Measurements from ENCODE around the gene ZNF814. TPM values are rescaled to one million over a fixed set of nuclear protein-coding genes. Genes with fewer than 3 reads are reported as not detected.
"Not testable (repeated sequence)": the region's sequence is repeated elsewhere in the genome, so short reads cannot be mapped to it uniquely, and the experiment has no call there.

Gene ZNF814
- total RNA-seq, 6 donors from 2014 or later: 7.1 to 16.8 (median 9.4) TPM

DNA sequence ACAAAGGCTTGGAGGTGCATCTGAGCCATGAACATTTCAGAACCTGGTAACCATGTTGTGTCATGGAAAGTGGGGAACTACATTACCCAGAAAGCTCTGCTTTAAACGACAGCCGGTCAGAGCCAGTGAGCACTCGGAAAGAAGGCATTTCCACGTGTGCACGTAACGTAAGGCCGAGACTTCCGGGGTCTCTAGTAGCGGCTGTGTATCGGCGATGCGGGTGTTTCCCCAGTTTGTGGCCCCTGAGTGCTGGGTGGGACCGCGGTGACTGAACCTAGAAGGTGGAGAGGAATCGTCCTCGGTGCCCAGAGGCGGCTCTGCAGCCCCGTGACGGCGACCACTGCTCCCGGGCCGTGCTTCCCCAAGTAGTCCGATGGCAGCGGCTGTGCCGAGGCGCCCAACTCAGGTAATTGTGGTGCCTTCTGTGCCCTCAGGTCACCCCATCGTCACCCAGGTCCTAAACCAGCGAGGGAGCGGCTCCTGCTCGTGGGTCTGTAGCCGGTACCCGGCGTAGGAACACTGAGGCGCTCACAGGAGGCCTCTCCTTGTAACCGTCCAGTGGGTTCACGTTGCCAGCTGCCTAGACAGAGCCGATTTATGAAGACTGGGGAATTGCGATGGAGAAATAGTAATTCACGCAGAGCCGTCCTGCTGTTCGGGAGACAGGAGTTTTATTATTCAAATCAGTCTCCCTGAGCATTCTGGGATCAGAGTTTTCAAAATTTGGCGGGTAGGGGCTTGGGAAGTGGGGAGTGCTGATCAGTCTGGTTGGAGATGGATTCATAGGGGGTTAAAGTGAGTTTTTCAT, 39.0 kb downstream of the ZNF814 start, which contains the start of gene ZNF587:
Gene ZNF587 (plus strand): TSS at position 194 of the 808 bp plus-strand sequence. CDS start 180 bp downstream, at position 374.
- H3K4me1 ChIP-seq: peaks cover 8 to 17% (median 10%) of the 10 kb centered on the region in 4 donors
- H3K36me3 ChIP-seq: peaks cover 0 to 17% (median 7%) of the 10 kb centered on the region in 4 donors
- peak within 1 kb of the TSS; percentile 76 to 86 (median 82) for H3K4me3 ChIP-seq
- ATAC-seq (ENCODE audit: low FRiP score in 2 of 2): peak; percentile 95 to 99
- H3K27me3 ChIP-seq: not testable (repeated sequence)
- H3K27ac ChIP-seq: peak within 1 kb of the TSS; percentile 58 to 85 (median 77)
- TF ChIP-seq POLR2AphosphoS5 (IDR thresholded peaks at IDR 0.05) (peak; percentile 75 to 77), POLR2A (IDR thresholded peaks at IDR 0.05) (peak in 1 of 4 donors; percentile 64)
- H3K9me3 ChIP-seq: peaks cover 0 to 10% (median 0%) of the 10 kb centered on the region in 4 donors
- 2 to 3% methylated on average over 15 to 27 of the region's 42 CpGs for WGBS, 2 donors
- DNase-seq: peak; percentile 82 to 88

DNA sequence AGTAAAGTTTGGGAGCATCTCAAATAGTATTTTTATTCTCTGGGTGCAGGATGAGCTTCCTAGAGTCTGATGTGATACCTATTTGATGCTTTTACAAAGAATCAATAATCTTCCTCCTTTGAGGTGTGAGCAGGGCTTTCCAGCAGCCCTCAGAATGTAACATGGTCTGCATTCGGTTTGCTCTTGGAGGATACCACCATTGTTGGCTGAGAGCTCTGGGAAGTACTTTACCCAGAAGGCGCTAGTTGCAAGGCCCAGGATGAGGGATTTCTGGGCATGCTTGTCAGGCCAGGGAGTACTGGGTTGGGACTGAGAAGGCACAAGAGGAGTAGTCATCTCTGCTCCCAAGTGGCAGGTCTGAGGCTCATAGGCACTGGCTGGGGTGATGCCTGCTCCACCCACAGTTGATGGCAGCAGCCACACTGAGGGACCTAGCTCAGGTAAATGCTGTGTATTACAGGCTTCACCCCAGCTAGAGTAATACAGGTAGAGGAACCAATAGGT, 39.6 kb downstream of the ZNF814 start:
- H3K9me3 ChIP-seq; ATAC-seq (ENCODE audit: low FRiP score in 2 of 2); H3K27me3 ChIP-seq; DNase-seq; H3K27ac ChIP-seq: not testable (repeated sequence)
- Histone ChIP-seq H3K4me3 (peak overlapping the region in 3 of 4 donors; percentile 76 to 83 (median 80)), H3K4me1 (peaks cover 8 to 17% (median 10%) of the 10 kb centered on the region in 4 donors), H3K36me3 (peaks cover 0 to 20% (median 7%) of the 10 kb centered on the region in 4 donors)
- WGBS, 2 donors: 80 to 90% methylated on average over 1 to 2 of the region's 2 CpGs

DNA sequence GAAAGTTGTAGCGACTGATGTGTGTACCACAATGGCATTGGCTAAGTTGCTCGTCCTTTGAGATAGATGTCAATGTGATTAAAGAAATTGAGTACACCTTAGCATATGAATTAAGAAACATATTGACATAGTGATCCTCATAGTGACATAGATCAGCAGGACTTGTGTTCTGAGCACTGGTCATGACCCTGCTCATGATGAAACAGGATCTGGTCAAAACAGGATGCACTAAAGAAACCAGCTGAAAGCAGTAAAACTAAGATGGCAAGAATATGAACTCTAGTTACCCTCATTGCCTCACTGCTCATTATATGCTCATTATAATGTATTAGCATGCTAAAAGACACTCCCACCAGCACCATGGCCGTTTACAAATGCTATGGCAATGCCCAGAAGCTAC, 41.7 kb downstream of the ZNF814 start:
- H3K4me1 ChIP-seq: peaks cover 8 to 17% (median 10%) of the 10 kb centered on the region in 4 donors
- not testable (repeated sequence) for H3K4me3 ChIP-seq; H3K9me3 ChIP-seq; H3K27me3 ChIP-seq; H3K27ac ChIP-seq; ATAC-seq (ENCODE audit: low FRiP score in 2 of 2); DNase-seq
- H3K36me3 ChIP-seq: peaks cover 0 to 18% (median 4%) of the 10 kb centered on the region in 4 donors
- WGBS, 2 donors: 66 to 79% methylated on average over 3 of the region's 3 CpGs

DNA sequence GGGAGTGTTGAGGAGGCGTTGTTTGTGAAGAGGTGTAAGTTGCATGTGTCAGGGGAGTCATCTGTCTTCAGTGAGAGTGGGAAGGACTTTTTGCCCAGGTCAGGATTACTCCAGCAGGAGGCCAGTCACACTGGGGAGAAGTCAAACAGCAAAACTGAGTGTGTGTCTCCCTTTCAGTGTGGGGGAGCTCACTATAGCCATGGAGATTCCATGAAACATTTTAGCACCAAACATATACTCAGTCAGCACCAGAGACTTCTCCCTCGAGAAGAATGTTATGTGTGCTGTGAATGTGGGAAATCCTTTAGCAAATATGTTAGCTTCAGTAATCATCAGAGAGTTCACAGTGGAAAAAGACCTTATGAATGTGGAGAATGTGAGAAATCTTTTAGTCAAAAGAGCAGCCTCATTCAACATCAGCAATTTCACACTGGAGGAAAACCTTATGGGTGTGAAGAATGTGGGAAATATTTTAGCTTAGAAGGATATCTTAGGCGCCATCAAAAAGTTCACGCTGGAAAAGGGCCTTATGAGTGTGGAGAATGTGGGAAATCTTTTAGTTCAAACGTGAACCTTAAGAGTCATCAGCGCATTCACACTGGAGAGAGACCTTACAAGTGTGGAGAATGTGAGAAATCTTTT, 47.6 kb downstream of the ZNF814 start:
- H3K36me3 ChIP-seq: peaks cover 0 to 52% (median 13%) of the 10 kb centered on the region in 4 donors
- no peaks in the 10 kb centered on the region for H3K4me1 ChIP-seq
- ATAC-seq (ENCODE audit: low FRiP score in 2 of 2) (no peak), DNase-seq (no peak)
- no peaks in the 10 kb centered on the region for H3K27me3 ChIP-seq
- H3K27ac ChIP-seq: no peak overlapping the region
- 75 to 83% methylated on average over 5 to 6 of the region's 6 CpGs for WGBS, 2 donors
- H3K4me3 ChIP-seq: no peak overlapping the region
- no peaks in the 10 kb centered on the region for H3K9me3 ChIP-seq
- TF ChIP-seq, protein P1, sequence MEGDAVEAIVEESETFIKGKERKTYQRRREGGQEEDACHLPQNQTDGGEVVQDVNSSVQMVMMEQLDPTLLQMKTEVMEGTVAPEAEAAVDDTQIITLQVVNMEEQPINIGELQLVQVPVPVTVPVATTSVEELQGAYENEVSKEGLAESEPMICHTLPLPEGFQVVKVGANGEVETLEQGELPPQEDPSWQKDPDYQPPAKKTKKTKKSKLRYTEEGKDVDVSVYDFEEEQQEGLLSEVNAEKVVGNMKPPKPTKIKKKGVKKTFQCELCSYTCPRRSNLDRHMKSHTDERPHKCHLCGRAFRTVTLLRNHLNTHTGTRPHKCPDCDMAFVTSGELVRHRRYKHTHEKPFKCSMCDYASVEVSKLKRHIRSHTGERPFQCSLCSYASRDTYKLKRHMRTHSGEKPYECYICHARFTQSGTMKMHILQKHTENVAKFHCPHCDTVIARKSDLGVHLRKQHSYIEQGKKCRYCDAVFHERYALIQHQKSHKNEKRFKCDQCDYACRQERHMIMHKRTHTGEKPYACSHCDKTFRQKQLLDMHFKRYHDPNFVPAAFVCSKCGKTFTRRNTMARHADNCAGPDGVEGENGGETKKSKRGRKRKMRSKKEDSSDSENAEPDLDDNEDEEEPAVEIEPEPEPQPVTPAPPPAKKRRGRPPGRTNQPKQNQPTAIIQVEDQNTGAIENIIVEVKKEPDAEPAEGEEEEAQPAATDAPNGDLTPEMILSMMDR (IDR thresholded peaks at IDR 0.05): no peak

DNA sequence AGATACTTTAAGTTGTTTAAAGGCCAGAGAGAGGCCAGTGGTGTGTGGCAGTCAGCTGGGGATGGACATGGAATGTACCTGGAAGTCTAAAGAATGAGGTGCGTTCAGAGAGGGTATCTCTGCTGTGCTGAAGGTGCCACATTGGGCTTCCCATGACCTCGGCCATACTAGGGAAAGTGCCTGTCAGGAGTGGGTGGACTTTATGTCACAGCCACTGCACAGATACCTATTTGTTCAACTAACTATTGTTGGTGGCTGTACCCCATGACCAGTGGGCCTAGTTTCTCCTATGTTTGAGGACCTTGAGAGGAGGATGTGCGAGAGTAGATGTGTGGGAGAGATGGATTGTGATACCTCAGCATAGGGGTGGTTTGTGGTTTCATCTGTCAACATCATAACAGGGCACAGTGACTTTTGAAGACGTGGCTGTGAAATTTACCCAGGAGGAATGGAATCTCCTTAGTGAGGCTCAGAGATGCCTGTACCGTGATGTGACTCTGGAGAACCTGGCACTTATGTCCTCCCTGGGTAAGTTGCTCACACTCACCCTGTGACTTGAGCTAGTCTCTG, 50.1 kb downstream of the ZNF814 start:
- WGBS, 2 donors: 76 to 88% methylated on average over 5 of the region's 5 CpGs
- H3K4me1 ChIP-seq; H3K27ac ChIP-seq; ATAC-seq (ENCODE audit: low FRiP score in 2 of 2); DNase-seq; H3K4me3 ChIP-seq; H3K9me3 ChIP-seq; H3K27me3 ChIP-seq: not testable (repeated sequence)
- peaks cover 0 to 47% (median 12%) of the 10 kb centered on the region in 4 donors for H3K36me3 ChIP-seq

DNA sequence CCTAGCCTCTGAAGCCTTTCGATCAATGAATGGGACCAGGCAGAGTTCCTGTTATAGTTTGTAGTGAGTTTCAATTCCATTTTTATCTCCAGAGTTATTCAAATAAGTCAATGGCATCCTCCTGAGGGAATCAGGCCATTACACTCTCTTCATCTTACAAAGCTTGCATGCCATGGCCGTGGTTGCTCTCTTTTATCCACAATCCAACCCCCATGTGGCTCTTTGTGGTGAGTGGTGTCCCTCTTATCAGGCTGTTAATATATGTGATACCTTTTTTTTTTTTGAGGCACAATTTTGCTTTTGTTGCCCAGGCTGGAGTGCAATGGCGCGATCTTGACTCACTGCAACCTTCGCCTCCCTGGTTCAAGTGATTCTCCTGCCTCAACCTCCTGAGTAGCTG, 51.8 kb downstream of the ZNF814 start:
- not testable (repeated sequence) for H3K4me1 ChIP-seq; DNase-seq; ATAC-seq (ENCODE audit: low FRiP score in 2 of 2); H3K9me3 ChIP-seq; H3K4me3 ChIP-seq; H3K27me3 ChIP-seq; H3K27ac ChIP-seq
- H3K36me3 ChIP-seq: peaks cover 0 to 33% (median 8%) of the 10 kb centered on the region in 4 donors
- 94 to 96% methylated on average over 5 of the region's 5 CpGs for WGBS, 2 donors

DNA sequence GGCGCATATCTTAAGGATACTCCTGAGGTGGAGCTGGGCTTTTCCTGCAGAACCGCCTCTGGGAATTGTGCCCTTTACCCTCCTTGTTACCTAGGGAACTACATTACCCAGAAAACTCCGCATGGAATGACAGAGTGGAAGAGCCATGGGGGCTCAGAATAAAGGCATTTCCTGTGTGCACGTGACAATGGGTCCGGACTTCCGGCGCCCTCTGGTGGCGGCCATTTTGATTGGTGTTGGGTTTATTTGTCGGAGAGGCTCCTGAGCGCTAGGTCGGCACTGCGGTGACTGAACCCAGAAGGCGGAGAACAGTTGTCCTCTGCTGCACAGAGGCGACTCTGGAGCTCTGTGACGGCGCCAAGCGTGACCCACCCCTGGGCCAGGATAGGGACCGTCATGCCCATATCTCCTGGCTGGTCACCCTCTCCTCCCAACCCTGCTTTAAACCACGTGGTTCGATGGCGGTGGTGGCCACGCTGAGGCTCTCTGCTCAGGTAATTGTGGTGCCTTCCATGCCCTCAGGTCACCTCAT, 58.7 kb downstream of the ZNF814 start, which contains the start of gene ZNF587B:
Gene ZNF587B (plus strand): TSS at position 229 of the 532 bp plus-strand sequence. CDS start 230 bp downstream, at position 459.
- TF ChIP-seq, protein P1 (IDR thresholded peaks at IDR 0.05): peak in 5 of 6 experiments; percentile 15 to 41 (median 33)
- no peak for TF ChIP-seq EP300 (IDR thresholded peaks at IDR 0.05)
- TF ChIP-seq POLR2A (IDR thresholded peaks at IDR 0.05): no peak
- TF ChIP-seq POLR2AphosphoS5 (IDR thresholded peaks at IDR 0.05): peak; percentile 9 to 26
- peak in 1 of 2 donors; percentile 42 for DNase-seq
- Histone ChIP-seq H3K9me3 (no peaks in the 10 kb centered on the region), H3K27me3 (no peaks in the 10 kb centered on the region), H3K36me3 (no peaks in the 10 kb centered on the region), H3K27ac (peak within 1 kb of the TSS in 1 of 4 donors; percentile 69), H3K4me1 (peaks cover 0 to 3% (median 0%) of the 10 kb centered on the region in 4 donors), H3K4me3 (peak within 1 kb of the TSS in 3 of 4 donors; percentile 36 to 50 (median 45))
- peak; percentile 65 to 85 for ATAC-seq (ENCODE audit: low FRiP score in 2 of 2)
- WGBS, 2 donors: 33 to 54% methylated on average over 8 to 22 of the region's 22 CpGs
